Astrocyte of the cerebellum (primary cell): Measurements from ENCODE around the gene PICALM.

ENCODE experiments used
- DNase-seq: peaks from one replicate; pipeline ENCODE4 v3.0.0-alpha.2; 2011; ENCODE audit warnings: low read depth
- H3K4me3 ChIP-seq: 2 replicates; pipeline ENCODE4 v1.5.1; 2011; ENCODE audit warnings: mild to moderate bottlenecking, low read depth, low read length, moderate library complexity
- CTCF ChIP-seq: IDR thresholded peaks from 2 replicates; pipeline ENCODE4 v1.5.1; 2012; ENCODE audit warnings: low read length, low read depth, moderate library complexity, mild to moderate bottlenecking; ENCODE audit errors: missing control alignments
- in situ Hi-C: cut with HindIII; loops from 2 replicates; pipeline ENCODE4 v1.10.0; 2017; ENCODE audit warnings: low sequenced_read_pairs

The PICALM gene

GRCh38 chr11:86056351-86056854 is 12.5 kb downstream of the PICALM start:
- no peak for DNase-seq
- in situ Hi-C loops = no loop called here
- no peak for TF ChIP-seq CTCF
- no peak overlapping the region for H3K4me3 ChIP-seq

- H3K4me3 ChIP-seq = no peak overlapping the region
- in situ Hi-C loops = no loop called here
- TF ChIP-seq CTCF = no peak
- no peak for DNase-seq
Observed at GRCh38 chr11:86052693-86053641, 15.9 kb downstream of the PICALM start.

GRCh38 chr11:86050196-86050709 is 18.6 kb downstream of the PICALM start:
- in situ Hi-C loops = no loop called here
- DNase-seq = no peak
- TF ChIP-seq CTCF = no peak

GRCh38 chr11:86047275-86047991 is 21.5 kb downstream of the PICALM start:
- H3K4me3 ChIP-seq = no peak overlapping the region
- TF ChIP-seq CTCF = no peak
- no peak for DNase-seq
- in situ Hi-C loops = no loop called here

More at GRCh38 chr11:86050196-86050709, 18.6 kb downstream of the PICALM start:
- H3K4me3 ChIP-seq = no peak overlapping the region

- no peak for TF ChIP-seq CTCF
- H3K4me3 ChIP-seq = no peak overlapping the region
- in situ Hi-C loops = no loop called here
- DNase-seq = no peak
Observed at GRCh38 chr11:86046116-86046515, 22.8 kb downstream of the PICALM start.

GRCh38 chr11:86043765-86044503 is 24.9 kb downstream of the PICALM start:
- DNase-seq = no peak
- in situ Hi-C loops = no loop called here
- H3K4me3 ChIP-seq = no peak overlapping the region
- TF ChIP-seq CTCF = no peak
